Astrocyte (in vitro differentiated cells and primary cell): ENCODE data around the gene FAF1. TPM values are rescaled to one million over a fixed set of nuclear protein-coding genes. Genes with fewer than 3 reads are reported as not detected.

Source experiments
- DNase-seq: peaks from one replicate; pipeline ENCODE4 v3.0.0-alpha.2; 2010; ENCODE audit warnings: low read depth
- FAIRE-seq: peaks from 2 replicates; lab custom pipeline; 2011; peaks lifted over from hg19 to GRCh38; lab: Jason Lieb, UNC
- H2AFZ ChIP-seq: 2 replicates; pipeline ENCODE4 v1.6.0; 2012; ENCODE audit warnings: low read depth, low read length, inconsistent platforms
- H3K27ac ChIP-seq: 2 replicates; pipeline ENCODE4 v1.5.1; 2011; ENCODE audit warnings: low read depth, low read length, inconsistent platforms
- H3K27me3 ChIP-seq: 2 replicates; pipeline ENCODE4 v1.6.0; 2011; ENCODE audit warnings: low read length, inconsistent platforms; ENCODE audit not compliant: insufficient read depth
- H3K36me3 ChIP-seq: 2 replicates; pipeline ENCODE4 v1.5.1; 2011; ENCODE audit warnings: low read length, inconsistent platforms; ENCODE audit not compliant: insufficient read depth
- H3K4me1 ChIP-seq: 2 replicates; pipeline ENCODE4 v1.5.1; 2011; ENCODE audit warnings: low read length, inconsistent platforms; ENCODE audit not compliant: insufficient read depth
- H3K4me2 ChIP-seq: 2 replicates; pipeline ENCODE4 v1.6.0; 2012; ENCODE audit warnings: low read length, inconsistent platforms
- H3K4me3 ChIP-seq: 2 replicates; pipeline ENCODE4 v1.5.1; 2011; ENCODE audit warnings: low read depth, mild to moderate bottlenecking, low read length, inconsistent platforms; ENCODE audit not compliant: insufficient read depth
- H3K79me2 ChIP-seq: 2 replicates; pipeline ENCODE4 v1.6.0; 2012; ENCODE audit warnings: mild to moderate bottlenecking, low read length, inconsistent platforms; ENCODE audit not compliant: insufficient read depth
- H3K9ac ChIP-seq: 2 replicates; pipeline ENCODE4 v1.6.0; 2012; ENCODE audit warnings: mild to moderate bottlenecking, low read length, inconsistent platforms
- H3K9me3 ChIP-seq: 2 replicates; pipeline ENCODE4 v1.5.1; 2012; ENCODE audit warnings: low read depth, mild to moderate bottlenecking, low read length, inconsistent platforms; ENCODE audit not compliant: insufficient read depth
- H4K20me1 ChIP-seq: 2 replicates; pipeline ENCODE4 v1.6.0; 2012; ENCODE audit warnings: low read length, inconsistent platforms; ENCODE audit not compliant: insufficient read depth
- H3K27ac Mint-ChIP-seq: one replicate; pipeline ENCODE4 v1.8.0; 2021; ENCODE audit warnings: mild to moderate bottlenecking, mixed read lengths; ENCODE audit not compliant: unreplicated experiment
- H3K27me3 Mint-ChIP-seq: one replicate; pipeline ENCODE4 v1.8.0; 2021; ENCODE audit warnings: low read depth, mixed read lengths; ENCODE audit not compliant: unreplicated experiment
- H3K36me3 Mint-ChIP-seq: one replicate; pipeline ENCODE4 v1.8.0; 2021; ENCODE audit warnings: low read depth, mixed read lengths; ENCODE audit not compliant: unreplicated experiment
- H3K4me1 Mint-ChIP-seq: one replicate; pipeline ENCODE4 v1.8.0; 2021; ENCODE audit warnings: low read depth, mixed read lengths; ENCODE audit not compliant: unreplicated experiment
- H3K4me3 Mint-ChIP-seq: one replicate; pipeline ENCODE4 v1.8.0; 2021; ENCODE audit warnings: mild to moderate bottlenecking, moderate library complexity, mixed read lengths; ENCODE audit not compliant: unreplicated experiment
- H3K9me3 Mint-ChIP-seq: one replicate; pipeline ENCODE4 v1.8.0; 2021; ENCODE audit warnings: mild to moderate bottlenecking, mixed read lengths; ENCODE audit not compliant: unreplicated experiment
- EZH2 ChIP-seq: IDR thresholded peaks from 2 replicates; pipeline ENCODE4 v1.6.1; 2012; ENCODE audit warnings: mild to moderate bottlenecking, low read length, inconsistent platforms; ENCODE audit not compliant: insufficient read depth
- total RNA-seq: library from RNA; stranded (reverse); gene quantifications from 2 replicates; pipeline ENCODE4 v1.2.1, GENCODE V29; 2021
- TF ChIP-seq, protein P1 (sequence below): IDR thresholded peaks from 2 replicates; pipeline ENCODE4 v1.5.1; 2011; ENCODE audit warnings: low read depth, mild to moderate bottlenecking, inconsistent platforms, low read length, moderate library complexity; ENCODE audit not compliant: insufficient read depth

FAF1 gene
- total RNA-seq, 1 donor from 2014 or later = 35.4 TPM

DNA sequence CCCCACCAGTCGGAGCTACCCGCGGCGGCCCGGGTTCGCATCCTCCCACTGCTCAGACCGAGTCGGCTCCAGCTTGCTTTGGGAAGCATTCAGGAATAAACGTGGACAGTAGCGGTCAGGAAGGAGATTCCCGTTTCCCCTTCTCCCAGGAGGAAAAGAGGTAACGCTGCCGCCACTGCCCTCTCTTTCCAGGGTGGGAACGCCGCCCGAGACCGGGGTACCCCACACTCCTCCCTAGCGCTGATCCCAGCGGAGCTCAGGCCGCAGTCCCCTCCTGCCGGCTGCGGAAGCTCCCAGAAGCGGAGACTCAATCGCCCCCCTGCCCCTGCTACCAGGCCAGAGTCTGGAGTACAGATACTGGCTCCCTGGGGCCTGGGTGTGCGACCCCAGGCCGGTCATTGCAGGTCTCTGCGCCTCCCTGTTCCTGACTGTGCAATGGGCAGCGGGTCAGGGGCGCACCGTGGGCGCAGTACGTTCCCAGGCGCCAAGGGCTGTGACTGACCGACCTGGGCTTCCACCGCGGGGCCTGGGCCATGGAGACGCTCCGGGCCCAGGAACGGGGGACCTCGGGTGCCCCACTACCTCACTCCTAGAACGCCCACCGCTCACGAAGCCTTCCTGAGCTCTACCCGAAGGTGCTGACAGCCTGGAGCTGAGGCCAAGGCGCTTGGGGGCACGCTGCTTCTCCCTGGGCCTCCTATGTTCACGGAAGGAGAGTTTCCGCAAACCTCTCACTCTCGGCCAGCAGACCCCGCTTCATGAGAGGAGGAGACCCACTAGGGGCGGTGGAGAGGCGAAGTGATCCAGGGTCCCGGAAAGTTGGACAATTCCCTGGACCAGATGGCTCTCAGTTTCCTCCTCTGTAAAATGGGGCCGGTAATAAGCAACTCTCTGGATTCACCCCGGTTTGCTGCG is 544.6 kb downstream of the FAF1 start:
- Histone ChIP-seq H3K4me3 (no peak overlapping the region), H3K36me3 (no peaks in the 10 kb centered on the region), H3K9ac (no peak overlapping the region), H3K27me3 (peaks cover 71% of the 10 kb centered on the region), H3K4me2 (peak overlapping the region; percentile 79), H3K79me2 (peaks cover 9% of the 10 kb centered on the region), H4K20me1 (peaks cover 9% of the 10 kb centered on the region), H3K27ac (no peak overlapping the region), H3K9me3 (peaks cover 4% of the 10 kb centered on the region), H3K4me1 (peaks cover 6% of the 10 kb centered on the region), H2AFZ (no peak overlapping the region)
- TF ChIP-seq, protein P1, sequence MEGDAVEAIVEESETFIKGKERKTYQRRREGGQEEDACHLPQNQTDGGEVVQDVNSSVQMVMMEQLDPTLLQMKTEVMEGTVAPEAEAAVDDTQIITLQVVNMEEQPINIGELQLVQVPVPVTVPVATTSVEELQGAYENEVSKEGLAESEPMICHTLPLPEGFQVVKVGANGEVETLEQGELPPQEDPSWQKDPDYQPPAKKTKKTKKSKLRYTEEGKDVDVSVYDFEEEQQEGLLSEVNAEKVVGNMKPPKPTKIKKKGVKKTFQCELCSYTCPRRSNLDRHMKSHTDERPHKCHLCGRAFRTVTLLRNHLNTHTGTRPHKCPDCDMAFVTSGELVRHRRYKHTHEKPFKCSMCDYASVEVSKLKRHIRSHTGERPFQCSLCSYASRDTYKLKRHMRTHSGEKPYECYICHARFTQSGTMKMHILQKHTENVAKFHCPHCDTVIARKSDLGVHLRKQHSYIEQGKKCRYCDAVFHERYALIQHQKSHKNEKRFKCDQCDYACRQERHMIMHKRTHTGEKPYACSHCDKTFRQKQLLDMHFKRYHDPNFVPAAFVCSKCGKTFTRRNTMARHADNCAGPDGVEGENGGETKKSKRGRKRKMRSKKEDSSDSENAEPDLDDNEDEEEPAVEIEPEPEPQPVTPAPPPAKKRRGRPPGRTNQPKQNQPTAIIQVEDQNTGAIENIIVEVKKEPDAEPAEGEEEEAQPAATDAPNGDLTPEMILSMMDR = no peak
- TF ChIP-seq EZH2 = peak; percentile 97
- Mint-ChIP-seq H3K27me3 (peaks cover 77% of the 10 kb centered on the region), H3K4me3 (no peak overlapping the region), H3K4me1 (no peaks in the 10 kb centered on the region), H3K9me3 (peaks cover 21% of the 10 kb centered on the region), H3K27ac (no peak overlapping the region), H3K36me3 (peaks cover 4% of the 10 kb centered on the region)
- FAIRE-seq (no peak), DNase-seq (no peak)

- TF ChIP-seq, protein P1 = no peak
- no peak for TF ChIP-seq EZH2
- Histone ChIP-seq H3K9ac (no peak overlapping the region), H3K27me3 (peaks cover 65% of the 10 kb centered on the region), H3K9me3 (peaks cover 4% of the 10 kb centered on the region), H3K36me3 (no peaks in the 10 kb centered on the region), H3K79me2 (peaks cover 3% of the 10 kb centered on the region), H4K20me1 (peaks cover 3% of the 10 kb centered on the region), H3K4me3 (no peak overlapping the region), H3K4me2 (no peak overlapping the region), H3K27ac (no peak overlapping the region), H3K4me1 (peaks cover 6% of the 10 kb centered on the region), H2AFZ (no peak overlapping the region)
- FAIRE-seq (no peak), DNase-seq (no peak)
- Mint-ChIP-seq H3K4me3 (no peak overlapping the region), H3K27ac (no peak overlapping the region), H3K36me3 (peaks cover 4% of the 10 kb centered on the region), H3K4me1 (no peaks in the 10 kb centered on the region), H3K27me3 (peaks cover 77% of the 10 kb centered on the region), H3K9me3 (peaks cover 17% of the 10 kb centered on the region)
These were observed 545.2 kb downstream of the FAF1 start for GRCh38 chr1:50414853-50415234.
